ENCODE results near the gene VPS37B.

GRCh38 chr12:122895320-122895703, 612 bp downstream of the VPS37B start:
- TF ChIP-seq CTCF (tag by site-specific recombination; IDR thresholded peaks at IDR 0.05): no peak
- no peak for TF ChIP-seq ZFP41 (tag by site-specific recombination; IDR thresholded peaks at IDR 0.05; ENCODE audit: borderline replicate concordance)
- no peak for TF ChIP-seq PBX3 (CRISPR knock-in tag; IDR thresholded peaks at IDR 0.05)
- no peak for TF ChIP-seq ZNF501 (tag by site-specific recombination; IDR thresholded peaks at IDR 0.05)
- TF ChIP-seq ZNF692 (tag by site-specific recombination; IDR thresholded peaks at IDR 0.05): no peak
- TF ChIP-seq YY1 (tag by site-specific recombination; IDR thresholded peaks at IDR 0.05): no peak
- no peak; the same call in 1 of the 2 replicates for TF ChIP-seq ZNF391 (tag by site-specific recombination; IDR thresholded peaks at IDR 0.05; ENCODE audit: borderline replicate concordance, low read depth)
- TF ChIP-seq ZNF23 (tag by site-specific recombination; IDR thresholded peaks at IDR 0.05; ENCODE audit: borderline replicate concordance): no peak
- no peak for TF ChIP-seq MEIS1 (CRISPR knock-in tag; IDR thresholded peaks at IDR 0.05; ENCODE audit: borderline replicate concordance)
- no peak for TF ChIP-seq ZNF549 (tag by site-specific recombination; IDR thresholded peaks at IDR 0.05)

Measured in HEK293 (cell line).